Stimulated activated naive CD4-positive, alpha-beta T cell treated with Interleukin-2 at 50 U/mL for 16 hours (primary cell): ENCODE data around the gene CDC42BPB.
"Not testable (repeated sequence)": the region's sequence is repeated elsewhere in the genome, so short reads cannot be mapped to it uniquely, and the experiment has no call there.

ENCODE experiments used
- DNase-seq: peaks from one replicate; lab custom pipeline; 2025; lab: John Stamatoyannopoulos, UW

Gene CDC42BPB

GRCh38 chr14:102900631-102901571 lies 156.4 kb downstream of the CDC42BPB start:
- DNase-seq = no peak

GRCh38 chr14:102899516-102899900 lies 157.8 kb downstream of the CDC42BPB start:
- DNase-seq = no peak

- no peak for DNase-seq
Measured at GRCh38 chr14:102898776-102899515, 158.4 kb downstream of the CDC42BPB start.

GRCh38 chr14:102898298-102898697 lies 159.1 kb downstream of the CDC42BPB start:
- DNase-seq = no peak

GRCh38 chr14:102897299-102898027 lies 159.9 kb downstream of the CDC42BPB start:
- no peak for DNase-seq

- DNase-seq = not testable (repeated sequence)
Measured at GRCh38 chr14:102896735-102897134, 160.6 kb downstream of the CDC42BPB start.

- no peak for DNase-seq
Measured at GRCh38 chr14:102893452-102893851, 163.9 kb downstream of the CDC42BPB start.

- DNase-seq = no peak
Measured at GRCh38 chr14:102892651-102893050, 164.7 kb downstream of the CDC42BPB start.

- DNase-seq = no peak
Measured at GRCh38 chr14:102891556-102891955, 165.8 kb downstream of the CDC42BPB start.

- DNase-seq = no peak
Measured at GRCh38 chr14:102891111-102891510, 166.2 kb downstream of the CDC42BPB start.

- DNase-seq = no peak
Measured at GRCh38 chr14:102889615-102890014, 167.7 kb downstream of the CDC42BPB start.

- DNase-seq = no peak
Measured at GRCh38 chr14:102888748-102889147, 168.6 kb downstream of the CDC42BPB start.

- DNase-seq = no peak
Measured at GRCh38 chr14:102885737-102886447, 171.5 kb downstream of the CDC42BPB start.

GRCh38 chr14:102883554-102883953 lies 173.8 kb downstream of the CDC42BPB start:
- DNase-seq = no peak

GRCh38 chr14:102883089-102883541 lies 174.2 kb downstream of the CDC42BPB start:
- DNase-seq = no peak
